H1 (cell line): Measurements from ENCODE around the gene LRPAP1. TPM values are rescaled to one million over a fixed set of nuclear protein-coding genes. Genes with fewer than 3 reads are reported as not detected.

Experiments
- CTCF ChIA-PET: fragments of 300-600 bp; sonication (Branson Sonifier 250); formaldehyde crosslinking; loops from one replicate; lab custom pipeline; 2021; ENCODE audit not compliant: partially characterized antibody; lab: Charles Lee
- POLR2A ChIA-PET: fragments of 300-600 bp; sonication (Branson Sonifier 250); formaldehyde crosslinking; loops from one replicate; lab custom pipeline; 2021; ENCODE audit warnings: inconsistent platforms; ENCODE audit not compliant: partially characterized antibody; lab: Charles Lee
- DNase-seq, 2 experiments: peaks; one replicate each; pipeline versions ENCODE4 v3.0.0 to v3.0.0-alpha.2; 2010 to 2022; ENCODE audit warnings: low spot score in 2 of 2, low read depth in 1 of 2, mixed read lengths in 1 of 2
- FAIRE-seq: peaks from 2 replicates; lab custom pipeline; 2011; peaks lifted over from hg19 to GRCh38; lab: Jason Lieb, UNC
- H2AFZ ChIP-seq: 2 replicates; pipeline ENCODE4 v1.8.1; 2012; ENCODE audit warnings: low read length, inconsistent platforms
- H2AK5ac ChIP-seq: 2 replicates; pipeline ENCODE4 v1.6.1; 2013; ENCODE audit warnings: low read depth, low read length
- H2BK120ac ChIP-seq: replicated peaks from 2 replicates; pipeline ENCODE3; 2013; ENCODE audit warnings: low read depth, low read length, inconsistent platforms
- H2BK12ac ChIP-seq: 2 replicates; pipeline ENCODE4 v1.6.1; 2013; ENCODE audit warnings: low read depth, low read length
- H2BK15ac ChIP-seq: 2 replicates; pipeline ENCODE4 v1.6.1; 2013; ENCODE audit warnings: low read length
- H2BK20ac ChIP-seq: 2 replicates; pipeline ENCODE4 v1.6.1; 2013; ENCODE audit warnings: low read length
- H2BK5ac ChIP-seq: 2 replicates; pipeline ENCODE4 v1.6.1; 2013; ENCODE audit warnings: low read depth, low read length
- H3K14ac ChIP-seq: 2 replicates; pipeline ENCODE4 v1.6.1; 2013; ENCODE audit warnings: inconsistent platforms; ENCODE audit not compliant: insufficient read length
- H3K18ac ChIP-seq: 2 replicates; pipeline ENCODE4 v1.6.1; 2013; ENCODE audit warnings: low read length; ENCODE audit errors: extremely low read depth
- H3K23ac ChIP-seq: 2 replicates; pipeline ENCODE4 v1.6.1; 2013; ENCODE audit warnings: inconsistent platforms; ENCODE audit not compliant: insufficient read length
- H3K23me2 ChIP-seq: 2 replicates; pipeline ENCODE4 v1.6.1; 2013; ENCODE audit warnings: low read depth, low read length
- H3K27ac ChIP-seq: 2 replicates; pipeline ENCODE4 v1.6.1; 2011; ENCODE audit warnings: low read depth, low read length, inconsistent platforms
- H3K27me3 ChIP-seq, 4 experiments: replicated peaks in 1 of 4; 1 replicate in 1 of 4; 2 replicates in 3 of 4; pipeline versions ENCODE4 v1.6.1 to v1.8.1; 2011 to 2013; ENCODE audit warnings: low read length in 3 of 4, mild to moderate bottlenecking in 3 of 4, inconsistent platforms in 2 of 4, mixed read lengths in 2 of 4, moderate library complexity in 1 of 4; ENCODE audit not compliant: control insufficient read depth in 3 of 4, insufficient read depth in 3 of 4; ENCODE audit errors: extremely low read depth in 1 of 4
- H3K36me3 ChIP-seq, 4 experiments: 2 replicates each; pipeline versions ENCODE4 v1.6.1 to v1.8.1; 2011 to 2013; ENCODE audit warnings: mild to moderate bottlenecking in 4 of 4, low read length in 3 of 4, moderate library complexity in 2 of 4, control low read depth in 1 of 4, inconsistent platforms in 1 of 4; ENCODE audit not compliant: insufficient read depth in 4 of 4, control insufficient read depth in 2 of 4
- H3K4ac ChIP-seq: replicated peaks from 2 replicates; pipeline ENCODE3; 2013; ENCODE audit warnings: low read length, low read depth, mixed read lengths, inconsistent platforms; ENCODE audit not compliant: insufficient read length
- H3K4me1 ChIP-seq, 4 experiments: replicated peaks in 1 of 4; 1 replicate in 1 of 4; 2 replicates in 3 of 4; pipeline versions ENCODE4 v1.6.1 to v1.8.1; 2011 to 2013; ENCODE audit warnings: low read length in 3 of 4, inconsistent platforms in 2 of 4, mixed read lengths in 1 of 4; ENCODE audit not compliant: insufficient read depth in 4 of 4, control insufficient read depth in 3 of 4
- H3K4me2 ChIP-seq, 2 experiments: 2 replicates each; pipeline versions ENCODE4 v1.6.1 to v1.8.1; 2011 to 2013; ENCODE audit warnings: low read depth in 2 of 2, low read length in 2 of 2, control low read depth in 1 of 2, inconsistent platforms in 1 of 2, mild to moderate bottlenecking in 1 of 2; ENCODE audit not compliant: insufficient read depth in 1 of 2
- H3K4me3 ChIP-seq, 4 experiments: fragments of 200-600, 300-600 bp in 1 of 4; sonication (generic), shearing (Covaris generic), sonication (Bioruptor Twin) in 1 of 4; 2 replicates each; pipeline versions ENCODE4 v1.5.1 to v1.8.1; 2011 to 2016; ENCODE audit warnings: low read length in 4 of 4, low read depth in 3 of 4, control low read depth in 2 of 4, inconsistent platforms in 2 of 4, mild to moderate bottlenecking in 2 of 4, mixed read lengths in 1 of 4, moderate library complexity in 1 of 4; ENCODE audit not compliant: insufficient read depth in 2 of 4; ENCODE audit errors: extremely low read depth in 1 of 4
- H3K56ac ChIP-seq: replicated peaks from 2 replicates; pipeline ENCODE3; 2013; ENCODE audit warnings: low read depth, mild to moderate bottlenecking, mixed read lengths, low read length, inconsistent platforms; ENCODE audit not compliant: insufficient read length
- H3K79me1 ChIP-seq: 2 replicates; pipeline ENCODE4 v1.6.1; 2013; ENCODE audit warnings: low read depth, low read length, control low read depth
- H3K79me2 ChIP-seq, 2 experiments: 2 replicates each; pipeline versions ENCODE4 v1.6.1 to v1.8.1; 2012 to 2013; ENCODE audit warnings: low read length in 2 of 2, mild to moderate bottlenecking in 2 of 2, inconsistent platforms in 1 of 2; ENCODE audit not compliant: insufficient read depth in 2 of 2, control insufficient read depth in 1 of 2
- H3K9ac ChIP-seq, 4 experiments: replicated peaks in 1 of 4; 1 replicate in 1 of 4; 2 replicates in 3 of 4; pipeline versions ENCODE4 v1.6.1 to v1.8.1; 2011 to 2013; ENCODE audit warnings: low read depth in 3 of 4, low read length in 3 of 4, control low read depth in 2 of 4, mild to moderate bottlenecking in 2 of 4, moderate library complexity in 2 of 4, inconsistent platforms in 1 of 4; ENCODE audit errors: extremely low read depth in 1 of 4
- H3K9me3 ChIP-seq, 2 experiments: 2 replicates each; pipeline versions ENCODE4 v1.6.1 to v1.8.1; 2012 to 2013; ENCODE audit warnings: mild to moderate bottlenecking in 2 of 2, moderate library complexity in 2 of 2, control low read depth in 1 of 2, inconsistent platforms in 1 of 2, low read depth in 1 of 2, low read length in 1 of 2, mixed read lengths in 1 of 2; ENCODE audit not compliant: insufficient read depth in 2 of 2
- H4K20me1 ChIP-seq, 2 experiments: replicated peaks in 1 of 2; 2 replicates each; pipeline versions ENCODE3 to v1.8.1; 2011 to 2013; ENCODE audit warnings: inconsistent platforms in 2 of 2, low read length in 2 of 2, mild to moderate bottlenecking in 1 of 2; ENCODE audit not compliant: insufficient read depth in 2 of 2, control insufficient read depth in 1 of 2
- H4K5ac ChIP-seq: 2 replicates; pipeline ENCODE4 v1.6.1; 2013; ENCODE audit warnings: low read length, low read depth, mixed read lengths, inconsistent platforms; ENCODE audit not compliant: insufficient read length
- H4K8ac ChIP-seq: 2 replicates; pipeline ENCODE4 v1.8.0; 2013; ENCODE audit warnings: mild to moderate bottlenecking, moderate library complexity, low read length, inconsistent platforms; ENCODE audit not compliant: insufficient read depth; ENCODE audit errors: extremely low read depth
- H4K91ac ChIP-seq: replicated peaks from 2 replicates; pipeline ENCODE3; 2013; ENCODE audit warnings: low read length, mixed read lengths, inconsistent platforms; ENCODE audit not compliant: insufficient read length
- ATF2 ChIP-seq: IDR thresholded peaks from 2 replicates; pipeline ENCODE4 v1.6.1; 2012; ENCODE audit warnings: low read length, inconsistent platforms
- BACH1 ChIP-seq: IDR thresholded peaks from 2 replicates; pipeline ENCODE4 v1.6.1; 2012; ENCODE audit warnings: low read length, improper control_type of control experiment
- CTBP2 ChIP-seq: IDR thresholded peaks from 2 replicates; pipeline ENCODE4 v1.7.0; 2011; ENCODE audit warnings: borderline replicate concordance, mild to moderate bottlenecking, moderate library complexity, mixed read lengths, low read length; ENCODE audit not compliant: insufficient read depth, insufficient read length
- RXRA ChIP-seq: IDR thresholded peaks from 2 replicates; pipeline ENCODE4 v1.6.1; 2011; ENCODE audit warnings: low read depth, mild to moderate bottlenecking, low read length, moderate library complexity; ENCODE audit not compliant: insufficient read depth
- SRF ChIP-seq: IDR thresholded peaks from 2 replicates; pipeline ENCODE4 v1.6.1; 2011; ENCODE audit warnings: mild to moderate bottlenecking, low read depth, low read length, moderate library complexity
- TCF12 ChIP-seq: IDR thresholded peaks from 2 replicates; pipeline ENCODE4 v1.6.1; 2011; ENCODE audit warnings: low read depth, mild to moderate bottlenecking, low read length
- TEAD4 ChIP-seq: IDR thresholded peaks from 2 replicates; pipeline ENCODE4 v1.6.1; 2012; ENCODE audit warnings: low read depth, low read length, inconsistent platforms, mixed read lengths
- WGBS, 2 experiments: shearing (Covaris generic) in 1 of 2; methylation state at CpG; one replicate each; pipeline versions ENCODE4 v1.1.6 to v1.1.7; 2013 to 2015; ENCODE audit warnings: low lambda C conversion rate in 2 of 2, mixed read lengths in 2 of 2, inconsistent platforms in 1 of 2, low coverage in 1 of 2, missing lambda C conversion rate in 1 of 2; ENCODE audit not compliant: insufficient replicate concordance in 2 of 2, insufficient coverage in 1 of 2, insufficient read length in 1 of 2; ENCODE audit errors: extremely low coverage in 1 of 2, missing lambda C conversion rate in 1 of 2; 5-methylcytosine and 5-hydroxymethylcytosine counted together
- polyA plus RNA-seq, 7 experiments: library from polyadenylated mRNA; depleted of rRNA in 3 of 7; stranded (reverse) in 5 of 7; unstranded in 2 of 7; fragments of >200 nt in 5 of 7; fragments of 200-250 nt in 2 of 7; gene quantifications; 1 replicate in 5 of 7; 2 replicates in 1 of 7; 4 replicates in 1 of 7; pipeline versions ENCODE4 v1.2.1 to v1.2.3, GENCODE V29; 2011 to 2013; ENCODE audit warnings: missing spikeins in 2 of 7, mixed read lengths in 2 of 7
- total RNA-seq: library from RNA; stranded (reverse); fragmentation: NEBNext Ultra II Directional; extraction: Animal tissue kit (Norgen Biotek cat#: 25700); gene quantifications from 2 replicates; pipeline ENCODE4 v1.2.1, GENCODE V29; 2021

The LRPAP1 gene
- total and polyA plus RNA-seq, 2 of the 8 experiments (the other 6 are each of a cell fraction or from before 2014, with no cell fraction given), result 31.1 to 101 TPM

GRCh38 chr4:3484057-3484973, 47.9 kb downstream of the LRPAP1 start:
- 0 out of 2 replicates have a peak overlapping the region, but pooled peaks have one; percentile 35 for H2BK5ac ChIP-seq
- FAIRE-seq, result no peak
- peak overlapping the region; percentile 48; the same call in 1 of the 2 replicates for H2BK20ac ChIP-seq
- no peak overlapping the region for H3K23ac ChIP-seq
- H3K4ac ChIP-seq, result peak overlapping the region; percentile 69
- peak overlapping the region; percentile 33; the same call in 1 of the 2 replicates for H2BK12ac ChIP-seq
- H3K4me3 ChIP-seq, result no peak overlapping the region
- H3K4me1 ChIP-seq, result peaks cover 0 to 37% (median 22%) of the 10 kb centered on the region in 4 experiments; a peak in 6 of 7 replicates
- no peak overlapping the region for H4K8ac ChIP-seq
- 89% methylated on average over 41 of the region's 45 CpGs; no CpG with 5 or more reads in 1 of the 2 experiments for WGBS, 2 experiments
- H4K91ac ChIP-seq, result peak overlapping the region; percentile 65
- no peak overlapping the region for H2BK120ac ChIP-seq
- H3K79me1 ChIP-seq, result no peaks in the 10 kb centered on the region
- no peak overlapping the region for H2BK15ac ChIP-seq
- no peak overlapping the region for H4K5ac ChIP-seq
- 0 out of 2 replicates have a peak overlapping the region, but pooled peaks have one; percentile 24 for H2AK5ac ChIP-seq
- ChIA-PET CTCF (interaction anchor here (0.8 to 5.8 kb wide), 4 partner anchors 29 to 40 kb away, joined by 3 to 32 read pairs (median 4); no protein-coding TSS in a partner anchor), POLR2A (interaction anchor here (1.1 to 1.4 kb wide), 3 partner anchors 9 to 12 kb away, joined by 4 read pairs; no protein-coding TSS in a partner anchor)
- H3K14ac ChIP-seq, result no peak overlapping the region
- peaks cover 0 to 8% of the 10 kb centered on the region in 2 experiments for H4K20me1 ChIP-seq
- H3K79me2 ChIP-seq, result no peaks in the 10 kb centered on the region
- H3K56ac ChIP-seq, result no peak overlapping the region
- H3K9me3 ChIP-seq, result no peaks in the 10 kb centered on the region
- H3K27ac ChIP-seq, result no peak overlapping the region
- peaks cover 20 to 85% (median 68%) of the 10 kb centered on the region in 4 experiments for H3K27me3 ChIP-seq
- no peak overlapping the region for H2AFZ ChIP-seq
- H3K36me3 ChIP-seq, result no peaks in the 10 kb centered on the region
- H3K9ac ChIP-seq, result no peak overlapping the region
- H3K4me2 ChIP-seq, result no peak overlapping the region
- 0 out of 2 replicates have a peak overlapping the region, but pooled peaks have one; percentile 60 for H3K18ac ChIP-seq
- no peak for DNase-seq
- H3K23me2 ChIP-seq, result peaks cover 3% of the 10 kb centered on the region; the same call in 1 of the 2 replicates
- TF ChIP-seq RXRA, result no peak
- TF ChIP-seq CTBP2, result no peak
- no peak for TF ChIP-seq TCF12
- TF ChIP-seq ATF2, result no peak
- TF ChIP-seq TEAD4, result no peak
- TF ChIP-seq BACH1, result no peak
- no peak for TF ChIP-seq SRF
